ENCODE measurements around the gene MOXD1. TPM values are rescaled to one million over a fixed set of nuclear protein-coding genes. Genes with fewer than 3 reads are reported as not detected.

Gene MOXD1
- polyA plus RNA-seq, 1 of the 3 experiments (the other 2 are of a cell fraction) = 252 TPM

GRCh38 chr6:132390017-132390416 is 11.3 kb downstream of the MOXD1 start:
- TF ChIP-seq ZBTB33 (IDR thresholded peaks at IDR 0.05; ENCODE audit: borderline replicate concordance, low read depth) = no peak
- TF ChIP-seq USF2 (IDR thresholded peaks at IDR 0.05; ENCODE audit: borderline replicate concordance, low read depth, low read length) = no peak
- TF ChIP-seq ELF1 (IDR thresholded peaks at IDR 0.05) = no peak
- no peak for TF ChIP-seq NRF1 (IDR thresholded peaks at IDR 0.05; ENCODE audit: low read depth, low read length)
- TF ChIP-seq, protein P1, sequence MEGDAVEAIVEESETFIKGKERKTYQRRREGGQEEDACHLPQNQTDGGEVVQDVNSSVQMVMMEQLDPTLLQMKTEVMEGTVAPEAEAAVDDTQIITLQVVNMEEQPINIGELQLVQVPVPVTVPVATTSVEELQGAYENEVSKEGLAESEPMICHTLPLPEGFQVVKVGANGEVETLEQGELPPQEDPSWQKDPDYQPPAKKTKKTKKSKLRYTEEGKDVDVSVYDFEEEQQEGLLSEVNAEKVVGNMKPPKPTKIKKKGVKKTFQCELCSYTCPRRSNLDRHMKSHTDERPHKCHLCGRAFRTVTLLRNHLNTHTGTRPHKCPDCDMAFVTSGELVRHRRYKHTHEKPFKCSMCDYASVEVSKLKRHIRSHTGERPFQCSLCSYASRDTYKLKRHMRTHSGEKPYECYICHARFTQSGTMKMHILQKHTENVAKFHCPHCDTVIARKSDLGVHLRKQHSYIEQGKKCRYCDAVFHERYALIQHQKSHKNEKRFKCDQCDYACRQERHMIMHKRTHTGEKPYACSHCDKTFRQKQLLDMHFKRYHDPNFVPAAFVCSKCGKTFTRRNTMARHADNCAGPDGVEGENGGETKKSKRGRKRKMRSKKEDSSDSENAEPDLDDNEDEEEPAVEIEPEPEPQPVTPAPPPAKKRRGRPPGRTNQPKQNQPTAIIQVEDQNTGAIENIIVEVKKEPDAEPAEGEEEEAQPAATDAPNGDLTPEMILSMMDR (IDR thresholded peaks at IDR 0.05) = no peak
- TF ChIP-seq, protein P2, sequence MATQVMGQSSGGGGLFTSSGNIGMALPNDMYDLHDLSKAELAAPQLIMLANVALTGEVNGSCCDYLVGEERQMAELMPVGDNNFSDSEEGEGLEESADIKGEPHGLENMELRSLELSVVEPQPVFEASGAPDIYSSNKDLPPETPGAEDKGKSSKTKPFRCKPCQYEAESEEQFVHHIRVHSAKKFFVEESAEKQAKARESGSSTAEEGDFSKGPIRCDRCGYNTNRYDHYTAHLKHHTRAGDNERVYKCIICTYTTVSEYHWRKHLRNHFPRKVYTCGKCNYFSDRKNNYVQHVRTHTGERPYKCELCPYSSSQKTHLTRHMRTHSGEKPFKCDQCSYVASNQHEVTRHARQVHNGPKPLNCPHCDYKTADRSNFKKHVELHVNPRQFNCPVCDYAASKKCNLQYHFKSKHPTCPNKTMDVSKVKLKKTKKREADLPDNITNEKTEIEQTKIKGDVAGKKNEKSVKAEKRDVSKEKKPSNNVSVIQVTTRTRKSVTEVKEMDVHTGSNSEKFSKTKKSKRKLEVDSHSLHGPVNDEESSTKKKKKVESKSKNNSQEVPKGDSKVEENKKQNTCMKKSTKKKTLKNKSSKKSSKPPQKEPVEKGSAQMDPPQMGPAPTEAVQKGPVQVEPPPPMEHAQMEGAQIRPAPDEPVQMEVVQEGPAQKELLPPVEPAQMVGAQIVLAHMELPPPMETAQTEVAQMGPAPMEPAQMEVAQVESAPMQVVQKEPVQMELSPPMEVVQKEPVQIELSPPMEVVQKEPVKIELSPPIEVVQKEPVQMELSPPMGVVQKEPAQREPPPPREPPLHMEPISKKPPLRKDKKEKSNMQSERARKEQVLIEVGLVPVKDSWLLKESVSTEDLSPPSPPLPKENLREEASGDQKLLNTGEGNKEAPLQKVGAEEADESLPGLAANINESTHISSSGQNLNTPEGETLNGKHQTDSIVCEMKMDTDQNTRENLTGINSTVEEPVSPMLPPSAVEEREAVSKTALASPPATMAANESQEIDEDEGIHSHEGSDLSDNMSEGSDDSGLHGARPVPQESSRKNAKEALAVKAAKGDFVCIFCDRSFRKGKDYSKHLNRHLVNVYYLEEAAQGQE (IDR thresholded peaks at IDR 0.05; ENCODE audit: low read depth, low read length) = no peak
- no peak for TF ChIP-seq TAF1 (IDR thresholded peaks at IDR 0.05; ENCODE audit: borderline replicate concordance, low read depth, low read length)
- Histone ChIP-seq H2AFZ (ENCODE audit: low read depth) (no peak overlapping the region), H3K27me3 (ENCODE audit: insufficient read depth) (no peaks in the 10 kb centered on the region), H3K4me2 (no peak overlapping the region), H3K9me2 (no peaks in the 10 kb centered on the region), H3K36me3 (replicated peaks in 1 of 2; ENCODE audit: control insufficient read depth in 1 of 2, insufficient read depth in 2 of 2, low read length in 1 of 2) (peaks cover under 1 to 4% of the 10 kb centered on the region in 2 experiments), H4K20me1 (ENCODE audit: insufficient read depth) (no peaks in the 10 kb centered on the region), H3K4me3 (ENCODE audit: low read depth in 2 of 2, low read length in 1 of 2) (no peak overlapping the region), H3K79me2 (ENCODE audit: insufficient read depth) (peaks cover 62% of the 10 kb centered on the region), H3K9me3 (peaks cover 11% of the 10 kb centered on the region; the same call in 1 of the 2 replicates), H3K9ac (no peak overlapping the region), H3K4me1 (ENCODE audit: control insufficient read depth in 1 of 2, insufficient read depth in 2 of 2, low read depth in 1 of 2, low read length in 1 of 2) (no peaks in the 10 kb centered on the region; a peak in 1 of 4 replicates), H3F3A (replicated peaks; ENCODE audit: insufficient read depth) (peaks cover 13% of the 10 kb centered on the region), H3K27ac (ENCODE audit: low read depth in 2 of 2, low read length in 1 of 2) (peak overlapping the region; percentile 82 to 90; a peak in 2 of 4 replicates)
- ChIA-PET CTCF (interaction anchor here (2.6 kb wide), 1 partner anchor 111 kb away, joined by 7 read pairs; no protein-coding TSS in a partner anchor), POLR2A (no interaction called here)
- WGBS (ENCODE audit: low lambda C conversion rate) = 33% methylated on average over 4 of the region's 4 CpGs
- DNase-seq = no peak

Measured in SK-N-SH (cell line).